ENCODE results near the gene TWIST2.

Gene TWIST2

DNA sequence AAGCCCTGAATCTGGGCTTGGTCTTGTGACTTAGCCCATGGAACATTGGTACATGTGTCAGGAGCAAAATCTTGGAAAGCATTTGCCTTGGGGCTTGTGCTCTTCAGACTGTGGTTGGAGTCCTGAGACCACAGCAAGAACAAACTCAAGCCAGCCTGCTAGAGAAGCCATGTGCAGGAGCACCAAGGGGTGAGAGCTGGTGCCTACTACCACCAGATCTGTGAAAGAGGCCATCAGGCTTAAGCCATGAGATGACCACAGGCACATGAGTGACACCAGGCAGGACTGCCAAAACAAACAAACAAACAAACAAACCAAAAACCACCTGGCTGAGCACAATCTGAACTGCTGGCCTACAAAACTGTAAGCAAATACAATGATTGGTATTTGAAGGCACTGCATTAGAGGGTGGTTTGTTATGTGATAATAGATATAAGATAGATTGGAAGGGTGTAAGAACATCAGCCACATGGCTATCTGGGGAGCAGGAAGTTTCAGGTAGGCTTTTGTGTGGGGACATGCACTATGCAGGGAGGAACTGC lies 9.0 kb upstream of the TWIST2 start:
- no peak for DNase-seq

DNA sequence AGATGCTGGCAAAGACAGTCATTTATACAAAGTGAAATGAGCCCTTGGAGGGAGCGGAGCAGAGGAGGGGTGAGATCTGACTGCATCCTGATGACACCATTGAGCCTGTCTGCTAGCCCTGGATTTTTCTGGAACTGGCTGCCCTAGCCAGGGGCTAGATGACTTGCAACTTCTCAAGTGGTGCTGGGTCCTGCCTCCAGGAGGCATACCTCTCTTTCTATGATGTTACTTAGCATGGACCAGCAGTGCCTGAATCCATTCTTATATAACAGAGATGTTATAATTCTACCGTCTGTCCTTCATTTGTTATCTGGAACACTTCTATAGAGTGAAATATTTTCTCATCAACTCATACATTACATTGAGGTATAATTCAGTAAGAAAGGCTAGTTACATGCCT lies 8.5 kb upstream of the TWIST2 start:
- DNase-seq, result no peak

DNA sequence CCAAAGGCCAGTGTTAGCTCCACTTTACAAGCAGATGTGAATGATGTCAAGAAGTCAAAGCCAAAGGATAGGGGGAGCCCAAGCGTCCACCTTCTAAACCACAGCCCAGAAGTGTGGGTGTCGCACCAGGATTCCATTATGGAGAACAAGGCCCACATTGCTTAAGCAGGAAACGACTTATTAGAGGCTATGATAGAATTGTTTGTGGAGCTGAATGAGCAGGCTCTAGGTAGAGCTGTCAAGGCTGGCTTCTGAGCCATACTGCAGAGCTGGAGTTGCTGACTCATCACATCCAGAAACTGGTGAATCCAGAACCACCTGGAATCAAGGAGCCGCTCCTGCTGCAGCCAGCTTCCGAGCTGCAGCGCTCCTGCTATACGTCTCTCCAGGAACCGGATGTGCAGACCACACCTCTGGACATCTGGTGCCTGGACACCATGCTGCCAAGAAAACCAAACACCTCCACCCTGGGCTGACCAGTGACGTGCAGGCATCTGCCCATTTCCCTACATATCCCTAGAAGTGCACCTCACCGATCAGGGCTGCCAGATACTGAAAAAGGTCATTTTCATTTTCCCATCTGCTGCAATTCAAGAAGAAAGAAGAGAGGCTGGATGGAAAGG lies 6.2 kb upstream of the TWIST2 start:
- DNase-seq, result no peak

DNA sequence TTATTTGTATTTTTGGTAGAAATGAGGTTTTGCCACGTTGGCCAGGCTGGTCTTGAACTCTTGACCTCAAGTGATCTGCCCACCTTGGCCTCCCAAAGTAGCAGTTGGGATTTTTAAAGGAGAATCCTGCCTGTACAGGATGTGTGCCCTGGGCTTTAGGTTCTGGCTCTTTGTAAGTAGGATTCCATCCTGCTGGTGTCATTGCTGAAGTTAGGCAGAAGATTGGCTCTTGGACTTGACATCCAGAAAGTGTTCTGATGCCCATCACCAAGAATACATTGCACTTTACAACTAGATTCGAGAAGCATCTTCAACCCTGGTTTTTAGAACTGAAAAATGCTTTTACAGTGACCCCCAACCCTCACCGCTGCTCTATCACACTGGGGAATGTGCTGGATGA lies 4.4 kb upstream of the TWIST2 start:
- no peak for DNase-seq

- no peak for DNase-seq
Measured at GRCh38 chr2:238845583-238846377, 2.1 kb upstream of the TWIST2 start.

- no peak for DNase-seq
Measured at GRCh38 chr2:238846378-238846627, 1.6 kb upstream of the TWIST2 start.

- DNase-seq, result peak; percentile 55
Measured at GRCh38 chr2:238846628-238847418, 1.1 kb upstream of the TWIST2 start.

DNA sequence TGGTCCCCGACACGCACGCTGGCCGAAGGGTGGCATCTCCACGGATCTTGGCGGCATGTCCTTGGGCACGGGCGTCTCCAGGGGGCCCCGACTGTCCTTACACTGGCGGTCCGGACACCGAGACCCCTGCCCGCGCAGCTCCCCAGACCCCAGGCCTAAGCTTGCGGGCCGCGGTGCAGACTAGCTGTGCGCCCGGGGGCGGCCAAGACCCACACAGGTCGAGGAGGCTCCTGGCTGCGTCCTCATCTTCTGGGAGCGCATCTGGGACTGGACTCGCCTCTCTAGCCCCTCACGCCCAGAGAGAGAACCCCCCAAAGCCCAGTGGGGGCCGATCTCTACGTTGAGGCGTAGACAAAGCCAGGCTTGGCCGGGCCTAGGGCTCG lies 475 bp upstream of the TWIST2 start:
- DNase-seq, result no peak

- DNase-seq, result no peak
Measured at GRCh38 chr2:238848691-238848975, 748 bp downstream of the TWIST2 start.

DNA sequence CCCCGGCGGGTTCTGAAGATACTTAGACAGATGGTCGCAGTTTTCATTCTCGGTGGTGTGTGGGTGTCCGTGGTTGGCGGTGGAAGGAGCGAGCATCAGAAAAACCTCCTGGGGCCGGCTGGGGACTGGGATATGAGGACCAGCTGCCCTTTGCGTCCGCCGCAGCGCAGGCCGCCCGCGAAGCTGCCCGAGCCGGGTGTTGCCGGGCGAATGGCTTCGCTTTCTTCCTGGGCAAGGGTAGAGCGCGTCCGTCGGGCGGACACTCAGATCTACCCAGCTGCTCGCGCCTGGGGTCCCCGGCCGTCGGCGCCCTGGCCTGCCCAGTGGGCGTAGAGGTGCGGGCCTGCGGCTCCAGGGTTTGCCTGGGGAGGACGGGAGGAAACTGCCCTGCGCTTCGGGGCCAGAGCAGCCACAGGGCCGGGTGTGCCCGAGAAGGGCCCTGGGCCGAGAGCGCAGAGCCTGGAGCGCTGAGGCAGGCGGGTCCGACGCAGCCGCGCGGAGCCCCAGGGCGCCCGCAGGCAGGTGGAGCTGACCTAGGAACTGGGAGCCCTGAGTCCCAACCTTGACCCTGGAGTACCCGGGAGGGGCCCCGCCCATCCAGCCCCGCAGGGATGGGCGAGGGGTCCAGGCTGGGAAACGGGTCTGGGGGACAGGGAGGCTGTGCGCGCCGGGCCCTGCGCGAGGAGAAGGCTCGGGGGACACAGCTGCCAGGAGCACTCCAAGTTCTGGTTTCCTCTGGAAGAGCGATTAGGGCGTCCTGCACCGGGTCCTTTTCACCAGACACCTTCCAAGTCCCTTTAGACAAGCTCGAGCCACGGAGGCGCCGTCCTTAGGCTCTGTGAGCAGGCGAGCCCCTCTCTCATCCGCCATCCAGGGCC lies 1.3 kb downstream of the TWIST2 start:
- peak; percentile 46 for DNase-seq

DNA sequence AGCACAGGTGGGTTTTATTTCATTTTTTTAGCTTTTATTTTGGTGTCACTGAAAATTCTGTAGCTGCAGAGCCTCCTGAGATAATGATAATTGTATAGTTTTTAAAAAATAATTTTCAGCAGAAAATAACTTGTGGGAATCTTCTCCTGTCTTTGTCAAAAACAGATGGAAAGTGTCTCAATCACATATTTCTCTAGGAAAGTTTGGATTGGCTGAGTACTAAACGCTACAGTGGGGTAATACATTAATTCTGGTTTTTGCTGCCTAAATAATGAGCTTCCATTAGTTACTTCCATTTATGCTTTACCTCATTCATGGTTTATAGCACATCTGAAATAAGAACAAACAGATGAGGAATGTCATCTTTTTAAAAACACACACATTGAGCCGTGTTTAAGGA lies 2.2 kb downstream of the TWIST2 start:
- DNase-seq, result no peak

DNA sequence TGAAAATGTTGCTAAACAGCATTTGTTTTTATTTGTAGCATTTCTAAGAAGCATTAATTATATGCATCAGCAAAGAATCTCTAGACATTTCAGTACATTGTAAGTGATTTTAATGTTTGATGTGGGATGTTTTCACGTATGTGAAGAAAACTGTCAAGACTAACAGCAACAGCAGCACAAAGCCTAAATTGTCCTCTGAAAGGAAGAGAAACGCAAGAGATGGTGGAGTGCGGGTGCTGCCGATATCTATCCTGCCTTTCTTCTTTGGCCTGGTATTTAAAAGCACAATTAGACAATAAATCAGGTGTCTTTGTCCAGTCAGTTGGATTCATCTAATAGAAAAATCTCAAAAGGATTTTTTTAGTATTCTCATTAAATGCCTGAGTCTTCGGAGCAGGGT lies 3.1 kb downstream of the TWIST2 start:
- DNase-seq, result no peak

DNA sequence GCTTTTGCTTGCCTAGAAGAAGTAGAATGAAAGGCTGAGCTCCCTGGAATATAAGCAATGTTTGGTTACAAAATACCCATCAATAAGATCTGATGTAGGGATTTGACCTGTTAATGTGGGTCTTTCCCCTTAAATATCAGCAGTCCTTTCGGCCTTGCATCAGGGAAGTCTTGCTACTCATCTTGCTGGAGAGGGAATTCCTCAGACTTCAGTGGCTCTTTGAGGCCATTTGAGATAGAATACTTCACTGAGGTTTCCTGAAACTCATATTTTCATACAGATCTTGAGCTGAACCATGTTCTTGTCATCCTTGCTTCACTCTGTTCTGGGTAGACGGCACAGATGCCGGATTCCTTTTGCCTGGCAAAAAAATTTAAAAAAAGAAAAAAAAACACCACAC lies 3.9 kb downstream of the TWIST2 start:
- DNase-seq, result peak; percentile 63

GRCh38 chr2:238852206-238852869 lies 4.5 kb downstream of the TWIST2 start:
- DNase-seq, result peak; percentile 37

- DNase-seq, result no peak
Measured at GRCh38 chr2:238853218-238853617, 5.3 kb downstream of the TWIST2 start.

GRCh38 chr2:238853721-238854120 lies 5.8 kb downstream of the TWIST2 start:
- DNase-seq, result peak; percentile 60

DNA sequence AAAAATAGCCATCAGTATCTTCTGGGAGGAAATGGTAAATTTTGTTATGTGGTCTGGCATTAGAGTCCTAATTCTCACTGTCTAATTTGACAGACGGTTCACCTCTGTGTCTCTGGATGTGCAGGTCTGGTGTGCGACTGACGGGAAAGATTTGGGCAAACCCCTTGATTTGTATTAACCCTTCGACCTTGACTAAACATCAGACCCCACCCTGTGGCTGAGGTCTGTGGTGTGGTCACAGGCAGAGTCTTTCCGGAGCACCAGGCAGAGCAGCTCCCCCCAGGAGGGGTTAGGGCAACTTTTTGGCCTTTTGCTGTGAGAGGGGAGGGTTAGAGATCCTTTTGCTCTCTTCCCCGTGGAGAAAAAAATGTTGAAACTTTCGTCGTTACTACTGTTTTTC lies 6.4 kb downstream of the TWIST2 start:
- no peak for DNase-seq

DNA sequence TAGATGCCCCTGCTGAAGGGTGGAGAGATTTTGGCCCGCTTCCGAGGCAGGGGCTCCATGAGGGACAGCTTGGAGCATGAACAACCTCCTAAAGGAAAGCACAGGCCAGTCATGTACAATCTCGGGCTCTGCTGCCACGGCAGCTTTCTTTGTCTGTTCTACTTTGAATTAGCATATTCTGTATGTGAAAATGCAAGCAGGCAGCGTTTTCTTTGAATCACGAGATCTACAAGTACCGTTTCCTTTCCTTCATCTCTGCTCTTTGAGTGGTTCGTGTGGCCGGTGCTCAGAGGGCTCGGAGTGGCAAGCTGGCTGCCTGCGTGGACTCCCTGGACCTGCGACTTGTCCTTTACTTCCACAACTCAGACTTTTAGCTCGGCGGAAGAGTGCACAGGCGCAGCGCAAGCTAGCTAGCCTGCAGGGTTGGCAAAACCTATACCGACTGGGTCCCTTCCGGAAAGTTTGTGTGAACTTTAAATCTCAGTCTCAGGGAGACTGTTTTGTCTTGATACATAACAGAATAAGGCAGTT lies 6.9 kb downstream of the TWIST2 start:
- DNase-seq, result peak; percentile 65

GRCh38 chr2:238855299-238855698 lies 7.4 kb downstream of the TWIST2 start:
- DNase-seq, result peak; percentile 55

GRCh38 chr2:238855891-238856580 lies 8.2 kb downstream of the TWIST2 start:
- no peak for DNase-seq
